HG03060 (cell line): ENCODE data around the gene CCDC122.
"Not testable (repeated sequence)": the region's sequence is repeated elsewhere in the genome, so short reads cannot be mapped to it uniquely, and the experiment has no call there.

Source experiments
- ATAC-seq: cut with Tn5 transposase; IDR thresholded peaks from one replicate; pipeline ENCODE4 v1.9.1; 2021; ENCODE audit warnings: low read depth, moderate number of reproducible peaks; ENCODE audit not compliant: unreplicated experiment

The CCDC122 gene

DNA sequence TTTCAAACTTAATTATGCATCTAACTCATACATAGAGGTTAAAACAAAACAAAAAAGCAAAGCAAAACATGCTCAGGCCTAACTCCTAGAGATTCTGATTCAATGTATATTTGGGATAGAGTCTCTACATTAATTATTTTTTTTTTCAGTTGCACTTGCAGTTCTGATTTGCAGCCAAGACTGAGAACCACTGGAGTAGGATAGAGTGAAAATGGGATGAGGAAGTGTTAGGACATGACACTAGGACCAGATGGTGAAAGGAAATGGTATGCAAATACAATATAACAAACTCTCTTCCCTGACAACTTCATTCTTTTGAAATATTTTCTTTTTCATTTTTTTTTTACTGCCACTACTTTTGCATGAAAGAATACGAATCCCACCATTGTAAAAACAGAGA, 1.8 kb downstream of the CCDC122 start:
- no peak for ATAC-seq

DNA sequence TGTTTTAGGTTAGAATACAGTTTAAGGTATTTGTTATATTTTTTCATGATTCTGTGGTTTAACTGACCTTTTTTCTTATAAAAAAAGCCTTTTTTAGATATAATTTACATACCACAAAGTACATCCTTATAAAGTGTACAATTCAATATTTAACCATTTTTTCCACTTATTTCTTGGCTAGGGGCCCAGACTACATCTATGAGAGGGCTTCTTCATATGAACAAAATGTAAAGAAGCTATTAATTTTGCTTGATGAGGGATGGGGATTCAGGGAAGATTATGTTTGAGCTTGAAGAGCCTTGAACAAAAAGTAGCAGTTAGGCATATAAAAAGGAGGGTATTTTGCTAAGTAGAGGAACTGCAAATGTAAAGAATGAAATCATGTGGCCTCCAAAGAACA, 2.2 kb downstream of the CCDC122 start:
- no peak for ATAC-seq

DNA sequence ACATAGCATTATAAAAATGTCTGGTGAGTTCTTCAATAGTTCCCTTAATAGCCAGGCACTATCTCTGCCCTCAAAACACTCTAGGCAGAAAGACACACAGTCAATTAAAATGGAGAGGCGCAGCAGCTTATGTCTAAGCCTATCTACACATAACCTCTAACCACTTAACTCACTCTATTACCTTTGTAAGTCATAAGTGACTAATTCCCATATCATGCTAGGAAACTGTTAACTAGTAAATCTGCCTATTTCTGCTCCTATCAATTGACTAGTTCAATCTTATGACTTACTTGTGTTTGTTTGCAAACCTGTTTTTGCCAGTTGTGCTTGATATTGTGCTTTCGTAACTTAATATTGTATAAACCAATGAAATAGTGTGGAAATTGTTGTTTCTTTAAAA, 3.2 kb downstream of the CCDC122 start:
- no peak for ATAC-seq

DNA sequence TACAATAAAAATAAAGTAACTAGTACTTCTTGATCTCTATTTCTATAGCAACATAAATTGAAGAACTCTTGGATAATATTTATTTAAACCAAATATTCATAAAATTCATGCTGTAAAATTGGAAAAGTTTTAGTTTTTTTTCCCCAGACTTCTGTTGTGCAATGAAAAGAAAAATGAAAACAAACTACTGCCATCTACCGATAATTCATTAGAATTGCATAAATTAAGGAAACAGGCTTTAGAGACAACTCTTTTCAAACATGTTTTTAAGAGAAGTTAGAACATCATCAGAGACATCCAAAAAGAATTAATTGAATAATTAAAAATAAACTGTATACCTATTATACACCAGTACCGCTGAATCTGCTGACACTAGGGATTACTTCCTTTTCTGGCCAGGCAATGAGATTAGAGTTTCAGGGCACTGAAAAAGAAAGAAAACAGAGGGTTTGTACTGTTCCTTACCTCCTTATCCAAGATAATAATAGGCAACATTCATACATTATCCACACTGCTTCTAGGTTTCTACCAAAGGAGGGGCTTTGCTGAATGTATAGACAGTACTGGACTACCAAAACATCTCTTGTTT, 4.9 kb downstream of the CCDC122 start:
- ATAC-seq, result no peak

- ATAC-seq, result no peak
Observed at GRCh38 chr13:43872181-43872580, 7.4 kb downstream of the CCDC122 start.

GRCh38 chr13:43865892-43866291, 13.6 kb downstream of the CCDC122 start:
- ATAC-seq, result no peak

DNA sequence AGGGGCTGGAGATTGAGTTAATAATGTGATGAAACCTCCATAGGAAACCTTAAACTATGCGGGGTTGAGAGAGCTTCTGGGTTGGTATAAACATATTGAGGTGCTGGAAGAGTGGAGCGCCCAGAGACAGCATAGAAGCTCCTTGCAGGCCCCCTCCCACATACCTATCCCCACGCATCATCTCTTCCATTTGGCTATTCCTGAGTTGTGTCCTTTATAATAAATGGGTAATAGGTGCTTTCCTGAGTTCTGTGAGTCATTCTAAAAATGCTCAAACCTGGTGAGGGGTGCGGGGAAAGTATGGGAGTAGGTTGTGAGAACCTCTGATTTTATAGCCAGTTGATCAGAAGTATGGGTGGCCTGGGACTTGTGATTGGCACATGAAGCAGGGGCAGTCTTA, 14.6 kb downstream of the CCDC122 start:
- ATAC-seq, result no peak

DNA sequence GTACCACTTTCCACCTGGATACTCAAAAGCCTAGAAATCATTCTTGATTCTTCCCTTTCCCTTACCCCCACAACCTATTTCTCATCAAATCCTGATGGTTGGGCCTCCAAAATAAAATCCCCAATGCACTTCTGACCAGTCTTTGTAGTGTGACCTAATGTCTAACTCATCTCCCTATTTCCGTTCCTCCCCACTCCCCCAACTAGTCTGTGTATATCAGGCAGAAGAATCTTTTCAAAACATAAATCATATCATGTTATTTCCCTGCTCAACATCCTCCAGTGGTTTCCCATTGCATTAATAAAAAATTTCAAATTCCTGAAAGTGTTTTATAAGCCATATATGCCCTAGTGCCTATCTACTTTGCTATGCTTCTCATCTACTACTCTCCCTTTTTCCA, 17.7 kb downstream of the CCDC122 start:
- ATAC-seq, result no peak

DNA sequence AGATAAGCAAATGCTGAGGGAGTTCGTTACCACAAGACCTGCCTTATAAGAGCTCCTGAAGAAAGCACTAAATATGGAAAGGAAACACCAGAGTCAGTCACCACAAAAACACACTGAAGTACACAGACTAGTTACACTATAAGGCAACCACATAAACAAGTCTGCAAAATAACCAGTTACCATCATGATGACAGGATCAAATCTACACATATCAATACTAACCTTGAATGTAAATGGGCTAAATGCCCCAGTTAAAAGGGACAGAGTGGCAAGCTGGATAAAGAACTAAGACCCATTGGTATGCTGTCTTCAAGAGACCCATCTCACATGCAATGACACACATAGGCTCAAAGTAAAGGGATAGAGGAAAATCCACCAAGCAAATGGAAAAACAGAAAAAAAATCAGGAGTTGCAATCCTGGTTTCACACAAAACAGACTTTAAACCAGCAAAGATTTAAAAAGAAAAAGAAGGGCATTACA, 26.6 kb downstream of the CCDC122 start:
- no peak for ATAC-seq

DNA sequence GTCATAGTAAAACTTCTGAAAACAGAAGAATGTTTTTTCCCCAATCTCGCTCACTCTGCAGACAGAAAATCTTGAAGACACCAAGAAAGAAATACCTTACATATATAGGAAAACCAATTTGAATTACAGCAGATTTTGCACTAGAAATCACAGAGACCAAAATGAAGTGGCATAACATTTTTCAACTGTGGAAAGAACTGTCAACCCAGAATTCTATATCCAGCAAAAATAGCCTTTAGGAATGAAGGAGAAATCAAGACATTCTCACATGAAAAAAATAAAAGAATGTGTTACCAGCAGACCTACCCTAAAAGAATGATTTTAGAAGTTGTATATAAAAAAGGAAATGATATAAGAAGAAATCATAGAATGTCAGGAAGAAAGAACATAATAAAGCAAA, 28.7 kb downstream of the CCDC122 start:
- ATAC-seq, result no peak

- no peak for ATAC-seq
Observed at GRCh38 chr13:43848001-43848649, 31.4 kb downstream of the CCDC122 start.

GRCh38 chr13:43846496-43847158, 32.9 kb downstream of the CCDC122 start:
- ATAC-seq, result no peak

GRCh38 chr13:43838909-43839308, 40.6 kb downstream of the CCDC122 start:
- ATAC-seq, result no peak

DNA sequence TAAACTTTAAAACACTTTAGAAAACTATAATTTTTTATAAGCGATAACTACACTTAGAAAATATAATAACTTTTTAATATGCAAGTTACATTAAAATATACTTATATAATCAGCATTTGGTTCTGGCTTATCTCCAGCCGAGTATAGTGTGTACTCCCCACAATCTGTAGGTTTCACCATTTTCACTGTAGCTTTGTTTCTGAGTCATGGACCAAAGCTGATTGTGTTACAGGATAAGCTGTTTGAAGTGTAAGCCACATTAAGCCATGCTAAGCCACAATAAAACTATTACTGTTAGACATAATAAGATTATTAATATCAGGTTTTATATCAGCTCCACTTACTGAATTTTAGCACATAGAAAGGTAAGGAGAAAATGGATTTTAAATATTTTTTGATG, 43.8 kb downstream of the CCDC122 start:
- ATAC-seq, result no peak

DNA sequence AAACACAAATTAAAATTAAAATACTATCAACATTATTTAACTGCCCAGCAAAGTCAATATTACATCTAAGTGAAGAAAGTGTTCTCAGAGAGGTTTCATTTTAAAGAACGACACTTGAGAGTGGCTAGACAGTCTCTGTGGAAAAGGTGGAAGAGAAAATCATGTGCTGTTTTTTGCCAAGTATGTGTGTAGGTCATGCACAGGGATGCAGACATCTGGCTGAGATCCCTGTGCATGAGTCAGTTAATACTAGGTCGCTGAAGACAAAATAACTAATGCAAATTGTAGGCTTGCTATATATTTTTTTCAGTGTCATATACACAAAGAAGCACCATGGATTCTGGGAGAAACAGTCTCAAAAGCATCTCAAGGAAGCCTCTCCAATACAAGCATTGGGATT, 48.5 kb downstream of the CCDC122 start:
- no peak for ATAC-seq

GRCh38 chr13:43830497-43830881, 49.1 kb downstream of the CCDC122 start:
- ATAC-seq, result no peak

- ATAC-seq, result not testable (repeated sequence)
Observed at GRCh38 chr13:43824656-43825055, 54.9 kb downstream of the CCDC122 start.

DNA sequence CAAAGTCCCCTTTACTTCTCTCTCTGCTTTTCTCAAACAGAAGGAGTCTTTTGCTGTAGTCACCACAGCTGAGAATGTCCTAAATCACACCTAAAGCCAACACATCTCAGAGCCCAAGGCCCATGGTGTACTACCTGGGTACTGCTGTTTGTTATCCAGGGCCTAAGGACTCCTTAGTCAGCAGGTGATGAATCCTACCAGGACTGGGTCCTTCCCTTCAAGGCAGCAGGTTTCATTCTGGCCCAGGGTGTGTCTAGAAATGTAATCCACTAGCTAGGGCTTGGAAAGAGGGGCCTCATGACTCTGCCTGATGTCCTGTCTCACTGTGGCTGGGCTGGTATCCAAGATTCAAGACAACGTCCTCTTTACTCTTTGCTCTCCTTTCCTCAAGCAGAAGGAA, 56.6 kb downstream of the CCDC122 start:
- no peak for ATAC-seq

- no peak for ATAC-seq
Observed at GRCh38 chr13:43816401-43816889, 63.1 kb downstream of the CCDC122 start.

- no peak for ATAC-seq
Observed at GRCh38 chr13:43815204-43815603, 64.3 kb downstream of the CCDC122 start.

GRCh38 chr13:43808676-43809075, 70.9 kb downstream of the CCDC122 start:
- ATAC-seq, result no peak

DNA sequence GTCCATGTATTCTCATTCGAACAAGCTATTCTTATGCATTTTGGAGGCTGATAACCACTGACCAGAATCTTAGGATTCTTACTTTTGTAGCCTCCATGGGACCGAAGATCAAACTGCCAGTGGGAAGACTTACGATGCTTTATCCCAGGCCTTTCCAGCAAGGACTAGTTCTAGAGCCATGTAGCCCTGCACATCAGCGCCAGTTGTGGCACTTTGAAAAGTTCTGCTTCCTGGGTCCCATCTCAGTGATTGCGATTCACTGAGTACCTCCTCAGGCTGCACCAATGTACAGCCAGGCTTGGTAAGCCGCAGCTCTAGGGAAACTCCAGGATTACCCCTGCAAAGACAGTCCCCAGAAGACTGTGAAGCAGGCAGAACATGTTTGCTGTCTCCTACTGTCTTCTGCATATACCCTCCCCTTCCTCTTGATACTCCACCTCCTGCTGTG, 73.8 kb downstream of the CCDC122 start:
- no peak for ATAC-seq
